ENCODE results near the gene RFX8. TPM values are rescaled to one million over a fixed set of nuclear protein-coding genes. Genes with fewer than 3 reads are reported as not detected.

The RFX8 gene
- total RNA-seq, 1 donor from 2014 or later, result not detected

DNA sequence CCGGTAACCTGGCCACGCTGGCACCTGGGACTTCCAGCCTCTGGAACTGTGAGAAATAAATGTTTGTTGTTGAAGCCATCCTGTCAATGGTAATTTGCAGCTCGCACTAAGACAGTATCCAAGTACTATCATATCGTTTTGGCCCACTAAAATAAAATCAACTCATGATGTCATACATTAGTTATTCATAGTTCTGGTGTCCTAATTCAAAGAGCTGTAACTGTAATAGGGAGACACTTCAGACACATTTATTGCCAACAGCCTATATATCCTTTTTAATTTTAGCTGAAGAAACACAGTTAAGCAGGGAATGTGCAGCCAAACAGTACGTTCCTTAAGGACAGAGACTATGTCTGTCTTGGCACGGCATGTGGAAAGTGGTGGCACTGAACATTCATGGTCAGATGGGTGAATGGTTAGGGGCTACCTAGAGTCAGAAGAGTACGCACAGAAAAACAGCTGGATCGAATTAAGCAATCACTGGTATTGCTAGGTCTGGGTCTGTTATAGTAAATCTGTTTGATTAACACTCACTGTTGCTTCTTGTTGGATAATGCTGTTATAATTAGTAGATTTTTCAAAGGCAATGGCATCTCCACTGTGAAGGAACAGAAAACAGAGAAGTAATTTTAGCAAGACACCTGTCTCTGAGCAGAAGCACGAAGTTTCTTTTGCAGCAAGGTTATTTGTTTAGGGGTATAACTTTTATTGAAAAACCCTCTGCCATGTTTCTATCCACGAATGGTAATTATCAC, 46.3 kb downstream of the RFX8 start:
- no peaks in the 10 kb centered on the region for H3K4me1 Mint-ChIP-seq (ENCODE audit: low read depth)
- no peaks in the 10 kb centered on the region for H3K9me3 Mint-ChIP-seq (ENCODE audit: low read depth)
- H3K27ac Mint-ChIP-seq, result no peak overlapping the region
- H3K4me3 Mint-ChIP-seq (ENCODE audit: low read depth), result no peak overlapping the region
- H3K27me3 Mint-ChIP-seq, result peaks cover 35% of the 10 kb centered on the region
- no peak for DNase-seq (ENCODE audit: low spot score, unreplicated experiment)
- H3K36me3 Mint-ChIP-seq (ENCODE audit: insufficient read depth), result no peaks in the 10 kb centered on the region
- TF ChIP-seq CTCF (IDR thresholded peaks at IDR 0.05; ENCODE audit: unreplicated experiment), result no peak

- DNase-seq (ENCODE audit: low spot score, unreplicated experiment), result no peak
- Mint-ChIP-seq H3K9me3 (ENCODE audit: low read depth) (no peaks in the 10 kb centered on the region), H3K36me3 (ENCODE audit: insufficient read depth) (no peaks in the 10 kb centered on the region), H3K4me3 (ENCODE audit: low read depth) (no peak overlapping the region), H3K27me3 (peaks cover 33% of the 10 kb centered on the region), H3K27ac (no peak overlapping the region), H3K4me1 (ENCODE audit: low read depth) (no peaks in the 10 kb centered on the region)
- no peak for TF ChIP-seq CTCF (IDR thresholded peaks at IDR 0.05; ENCODE audit: unreplicated experiment)
Measured at GRCh38 chr2:101427743-101428142, 47.2 kb downstream of the RFX8 start.

GRCh38 chr2:101427240-101427639, 47.7 kb downstream of the RFX8 start:
- Mint-ChIP-seq H3K4me1 (ENCODE audit: low read depth) (no peaks in the 10 kb centered on the region), H3K27me3 (peaks cover 32% of the 10 kb centered on the region), H3K27ac (no peak overlapping the region), H3K36me3 (ENCODE audit: insufficient read depth) (no peaks in the 10 kb centered on the region), H3K4me3 (ENCODE audit: low read depth) (no peak overlapping the region), H3K9me3 (ENCODE audit: low read depth) (no peaks in the 10 kb centered on the region)
- DNase-seq (ENCODE audit: low spot score, unreplicated experiment), result no peak
- no peak for TF ChIP-seq CTCF (IDR thresholded peaks at IDR 0.05; ENCODE audit: unreplicated experiment)

GRCh38 chr2:101426822-101427221, 48.1 kb downstream of the RFX8 start:
- no peaks in the 10 kb centered on the region for H3K36me3 Mint-ChIP-seq (ENCODE audit: insufficient read depth)
- no peaks in the 10 kb centered on the region for H3K4me1 Mint-ChIP-seq (ENCODE audit: low read depth)
- H3K27me3 Mint-ChIP-seq, result peaks cover 30% of the 10 kb centered on the region
- H3K4me3 Mint-ChIP-seq (ENCODE audit: low read depth), result no peak overlapping the region
- no peak for DNase-seq (ENCODE audit: low spot score, unreplicated experiment)
- no peak for TF ChIP-seq CTCF (IDR thresholded peaks at IDR 0.05; ENCODE audit: unreplicated experiment)
- no peak overlapping the region for H3K27ac Mint-ChIP-seq
- H3K9me3 Mint-ChIP-seq (ENCODE audit: low read depth), result no peaks in the 10 kb centered on the region

GRCh38 chr2:101420623-101421022, 54.3 kb downstream of the RFX8 start:
- H3K27me3 Mint-ChIP-seq, result peaks cover 11% of the 10 kb centered on the region
- H3K4me3 Mint-ChIP-seq (ENCODE audit: low read depth), result no peak overlapping the region
- H3K36me3 Mint-ChIP-seq (ENCODE audit: insufficient read depth), result no peaks in the 10 kb centered on the region
- DNase-seq (ENCODE audit: low spot score, unreplicated experiment), result no peak
- no peak for TF ChIP-seq CTCF (IDR thresholded peaks at IDR 0.05; ENCODE audit: unreplicated experiment)
- no peaks in the 10 kb centered on the region for H3K9me3 Mint-ChIP-seq (ENCODE audit: low read depth)
- no peak overlapping the region for H3K27ac Mint-ChIP-seq
- H3K4me1 Mint-ChIP-seq (ENCODE audit: low read depth), result no peaks in the 10 kb centered on the region

Measured in progenitor cell of endocrine pancreas (in vitro differentiated cells).